Stimulated activated CD8-positive, alpha-beta memory T cell treated with anti-CD3 and anti-CD28 coated beads, Interleukin-15, amount 100 ng/mL, for 48 hours (primary cell): Measurements from ENCODE around the gene SSBP4.

Experiments
- DNase-seq, 2 donors: peaks; one replicate each; pipeline ENCODE4 v3.0.0-alpha.2; 2020; ENCODE audit warnings: low read depth in 2 of 2

Gene SSBP4

DNA sequence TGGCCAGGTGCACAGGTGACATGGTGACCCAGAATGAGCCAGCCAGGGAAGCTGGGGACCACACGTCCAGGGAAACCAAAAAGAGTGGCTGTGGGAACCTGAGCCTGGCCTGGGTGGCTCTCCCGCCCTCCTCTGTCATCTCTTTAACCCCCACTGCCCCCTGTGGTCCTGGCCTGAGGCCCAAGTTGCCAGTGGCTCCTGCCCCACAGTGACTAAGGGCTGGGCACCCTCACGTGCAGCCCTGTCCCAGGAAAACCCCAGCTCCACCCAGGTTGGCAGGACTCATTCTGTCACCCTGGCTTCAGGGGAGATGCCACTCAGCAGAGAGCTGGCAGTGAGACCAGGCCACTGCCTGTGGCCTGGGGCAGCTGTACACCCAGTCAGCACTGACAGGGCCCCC is 49.3 kb downstream of the SSBP4 start:
- no peak for DNase-seq

DNA sequence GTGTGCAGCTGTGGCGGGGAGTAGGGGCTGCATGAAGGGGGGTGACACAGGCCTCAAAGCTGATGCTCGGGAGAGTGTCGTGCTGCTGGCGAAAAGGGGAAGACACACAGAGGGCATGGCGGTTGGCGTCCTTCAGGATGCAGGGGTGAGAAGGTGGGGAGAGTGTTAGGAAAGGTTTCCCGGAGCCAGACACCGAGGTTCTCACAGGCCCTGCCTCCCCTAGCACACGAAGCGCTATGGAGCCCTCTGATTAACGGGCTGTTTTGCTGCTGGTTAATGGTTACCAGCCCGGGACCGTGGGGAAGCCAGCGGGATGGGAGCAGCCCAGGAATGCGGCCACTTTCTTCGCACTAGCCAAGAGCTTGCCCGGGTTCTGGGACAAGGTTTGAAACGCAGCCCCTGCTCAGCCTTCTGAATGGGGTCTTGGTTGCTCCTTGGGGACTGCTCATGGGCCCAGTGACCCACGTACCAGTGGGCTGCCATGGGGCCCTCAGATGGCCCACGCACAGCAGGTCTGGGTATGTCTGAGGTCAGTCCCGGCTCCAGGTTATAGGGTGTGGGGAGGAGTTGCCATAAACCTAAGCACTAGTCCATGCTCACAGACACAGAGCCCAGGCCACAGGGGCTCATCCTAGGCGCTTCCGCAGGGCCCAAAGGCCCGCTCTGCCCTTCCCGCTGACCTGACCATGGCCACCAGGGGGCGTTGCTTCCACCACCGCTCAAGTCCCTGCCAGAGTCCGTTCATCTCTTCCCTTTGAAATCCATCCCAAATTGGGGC is 50.1 kb downstream of the SSBP4 start:
- peak in 1 of 2 donors; percentile 41 for DNase-seq

DNA sequence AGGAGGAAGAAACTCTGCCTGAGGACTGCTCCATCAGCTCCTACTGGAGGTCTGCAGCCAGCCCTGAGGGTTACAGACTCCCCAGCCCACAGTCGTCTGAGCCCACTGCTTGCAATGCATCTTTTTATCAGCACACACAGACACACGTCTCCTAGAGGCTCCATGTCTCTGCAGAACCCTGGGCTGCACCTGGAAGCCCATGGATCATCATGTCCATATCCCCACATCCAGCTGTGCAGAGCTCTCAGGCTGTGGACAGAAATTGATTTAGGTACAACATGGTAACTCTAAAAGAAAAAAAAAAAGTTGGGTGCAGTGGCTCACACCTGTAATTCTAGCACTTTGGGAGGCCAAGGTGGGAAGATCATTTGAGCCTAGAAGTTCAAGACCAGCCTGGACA is 51.6 kb downstream of the SSBP4 start:
- DNase-seq: no peak

DNA sequence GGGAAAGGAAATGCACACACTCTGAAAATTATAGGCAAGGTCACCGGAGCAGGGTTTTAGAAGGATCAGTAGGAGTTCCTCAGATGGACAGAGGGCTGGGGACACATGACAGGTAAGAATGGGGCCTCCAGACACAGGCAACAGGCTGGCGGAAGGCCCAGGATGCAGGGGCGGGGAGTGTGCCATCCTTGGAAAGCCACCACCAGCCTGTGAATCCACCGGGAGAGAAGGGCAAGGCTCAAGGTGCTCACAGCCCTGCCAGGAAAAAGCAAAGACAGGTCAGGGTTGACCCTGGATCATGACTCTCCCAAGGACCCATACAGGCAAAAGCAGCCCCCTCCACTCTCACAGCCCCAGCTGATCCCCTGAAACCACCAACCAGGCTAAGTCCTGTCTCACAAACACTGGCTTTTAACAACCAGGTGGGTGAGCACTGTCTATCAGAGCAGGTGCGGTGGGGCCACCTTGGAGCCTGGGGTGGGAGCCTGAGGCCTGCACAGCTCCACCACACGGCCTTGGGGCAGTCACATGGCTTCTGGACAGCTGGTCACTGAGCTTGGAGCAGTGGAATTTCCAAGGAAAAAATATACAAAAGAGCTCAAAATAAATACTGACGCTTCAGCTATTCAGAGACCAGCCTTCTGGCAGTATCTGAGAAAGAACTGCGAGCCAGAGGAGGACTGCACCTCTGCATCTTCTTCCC is 54.0 kb downstream of the SSBP4 start:
- no peak for DNase-seq

DNA sequence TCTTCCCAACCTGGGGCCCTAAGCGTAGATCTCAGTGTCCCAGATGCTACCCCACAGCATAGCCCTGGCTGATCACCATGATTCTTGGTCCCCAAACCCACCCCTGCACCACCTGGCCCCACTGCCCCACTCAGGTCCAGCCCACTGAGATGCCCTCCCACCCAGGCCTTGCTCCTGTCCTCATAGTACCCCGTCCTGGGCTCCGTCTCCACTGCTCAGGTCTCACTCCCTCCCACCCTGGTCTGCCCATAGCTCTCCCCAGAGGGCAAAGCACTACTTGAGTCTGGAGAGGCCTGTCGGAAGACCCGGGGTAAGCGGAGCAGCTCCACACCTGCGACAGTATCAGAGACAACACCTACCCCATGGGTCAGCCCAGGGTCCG is 54.5 kb downstream of the SSBP4 start:
- no peak for DNase-seq

DNA sequence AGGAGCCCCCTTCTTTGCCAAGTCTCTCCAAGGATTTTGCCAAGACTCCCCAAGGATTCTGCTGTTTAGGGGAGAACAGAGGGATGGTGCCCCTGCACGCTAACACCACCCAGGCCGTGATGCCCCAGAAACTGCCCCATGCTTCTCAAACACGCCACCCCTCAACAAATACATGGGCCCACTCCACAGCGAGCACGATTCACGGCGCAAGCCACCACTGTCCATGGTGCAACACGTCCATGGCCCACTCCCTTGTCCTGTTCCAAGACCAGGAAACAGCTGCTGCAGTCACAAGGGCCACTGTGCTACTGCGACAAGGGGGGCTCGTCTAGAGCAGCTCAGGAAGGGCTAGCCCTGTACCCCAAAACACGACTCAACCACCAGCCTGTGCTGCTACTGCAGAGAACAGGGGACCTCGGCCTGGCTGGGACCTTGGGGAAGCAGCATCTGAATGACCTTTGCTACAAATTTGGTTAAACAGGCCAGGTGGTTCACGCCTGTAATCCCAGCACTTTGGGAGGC is 55.2 kb downstream of the SSBP4 start:
- no peak for DNase-seq

DNA sequence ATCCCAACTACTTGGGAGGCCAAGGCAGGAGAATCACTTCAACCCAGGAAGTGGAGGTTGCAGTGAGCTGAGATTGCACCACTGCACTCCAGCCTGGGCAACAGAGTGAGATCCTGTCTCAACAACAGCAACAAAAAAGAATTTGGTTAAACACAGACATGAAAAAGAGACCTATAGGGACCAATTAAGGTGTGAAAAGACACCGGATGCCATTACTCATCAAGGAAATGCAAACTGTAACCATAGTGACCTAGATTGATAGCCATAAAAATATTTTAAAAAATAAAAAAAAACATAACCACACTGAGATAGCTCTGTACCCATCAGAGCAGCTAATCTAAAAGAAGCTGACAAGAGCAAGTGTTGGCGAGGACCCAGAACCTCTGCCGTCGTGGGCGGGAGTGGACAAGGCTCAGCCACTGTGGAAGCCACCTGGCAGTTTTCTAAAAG is 55.8 kb downstream of the SSBP4 start:
- DNase-seq: no peak

DNA sequence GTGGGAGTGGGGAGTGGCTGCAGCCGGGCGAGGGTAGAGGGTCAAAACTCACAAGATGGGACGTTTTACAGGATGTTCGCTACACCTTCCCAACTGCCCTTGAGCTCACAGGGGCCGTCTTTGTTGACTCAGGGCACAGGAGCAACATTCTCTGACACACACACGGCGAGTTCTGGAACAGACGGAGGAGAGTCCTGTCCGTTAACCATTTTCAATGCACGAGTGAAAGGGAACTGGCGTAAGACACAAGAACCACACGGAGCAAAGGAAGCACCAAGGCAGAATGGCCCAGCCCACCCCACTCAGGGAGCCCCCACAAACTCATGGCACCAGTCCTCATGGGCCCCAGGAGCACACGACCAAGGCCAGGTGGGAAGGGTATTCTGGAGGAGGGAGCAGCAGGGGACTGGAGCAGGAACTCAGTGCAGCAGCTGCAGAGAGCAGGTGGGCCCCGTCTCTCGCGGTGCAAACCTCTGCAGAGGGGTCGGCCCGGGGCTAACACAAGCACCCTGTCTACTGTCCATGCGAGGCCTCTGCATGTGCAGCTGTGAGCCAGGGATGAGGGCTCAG is 56.6 kb downstream of the SSBP4 start:
- DNase-seq: no peak

DNA sequence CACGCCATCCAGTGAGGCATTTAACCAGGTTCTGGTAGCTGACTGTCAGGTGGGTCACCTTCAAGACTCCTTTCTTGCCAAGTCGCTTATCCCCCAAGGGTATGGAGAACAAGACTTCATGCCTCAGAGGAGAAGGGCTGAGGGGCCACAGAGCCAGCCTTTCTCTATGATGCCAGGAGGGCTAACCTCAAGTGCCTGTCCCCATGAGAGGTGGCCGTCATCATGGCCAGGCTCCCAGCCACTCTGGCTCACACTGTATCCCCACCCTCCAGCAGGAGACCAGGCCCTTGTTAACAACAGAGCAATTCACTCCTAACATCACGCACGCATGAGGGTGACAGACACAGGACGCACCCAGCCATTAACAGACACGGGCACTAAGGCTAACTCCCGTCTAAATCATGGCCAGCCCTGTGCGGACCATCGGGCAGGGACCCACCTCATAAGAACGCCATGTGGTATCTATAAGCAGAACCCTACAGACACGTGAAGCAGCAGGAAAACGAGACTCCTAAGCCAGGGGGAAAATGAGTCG is 57.4 kb downstream of the SSBP4 start:
- DNase-seq: no peak

DNA sequence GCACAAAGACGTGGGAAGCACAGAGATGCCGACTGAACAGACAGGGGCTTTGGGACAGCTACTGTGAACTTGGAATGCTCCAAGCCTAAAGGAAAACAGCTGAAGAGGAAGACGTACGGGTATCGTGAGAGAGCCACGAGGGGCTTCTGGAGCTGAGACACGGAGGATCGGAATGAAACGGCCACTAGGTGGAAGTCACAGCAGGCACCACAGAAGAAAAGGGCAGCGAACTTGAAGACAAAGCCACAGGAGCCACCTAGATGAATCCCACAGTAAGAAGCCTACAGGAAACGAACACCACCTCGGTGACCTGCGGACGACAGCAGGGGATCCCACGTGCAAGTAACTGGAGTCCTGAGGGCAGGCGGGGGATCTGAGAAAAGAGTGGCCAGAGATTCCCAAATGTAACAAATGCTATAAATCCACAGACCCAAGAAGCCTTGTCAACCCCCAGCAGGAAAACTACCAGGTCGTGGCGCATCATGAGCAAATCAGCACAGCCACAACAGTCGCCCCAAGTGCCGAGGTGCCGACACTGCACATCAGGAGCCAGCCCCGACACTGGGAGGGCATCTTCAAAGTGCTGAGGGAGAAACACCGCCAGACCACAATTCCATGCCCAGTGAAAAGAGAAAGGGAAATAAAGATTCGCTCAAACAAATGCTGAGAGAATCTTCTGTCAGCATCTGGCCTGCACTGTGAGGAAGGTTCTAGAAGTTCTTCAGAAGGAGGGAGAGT is 58.0 kb downstream of the SSBP4 start:
- DNase-seq: no peak

DNA sequence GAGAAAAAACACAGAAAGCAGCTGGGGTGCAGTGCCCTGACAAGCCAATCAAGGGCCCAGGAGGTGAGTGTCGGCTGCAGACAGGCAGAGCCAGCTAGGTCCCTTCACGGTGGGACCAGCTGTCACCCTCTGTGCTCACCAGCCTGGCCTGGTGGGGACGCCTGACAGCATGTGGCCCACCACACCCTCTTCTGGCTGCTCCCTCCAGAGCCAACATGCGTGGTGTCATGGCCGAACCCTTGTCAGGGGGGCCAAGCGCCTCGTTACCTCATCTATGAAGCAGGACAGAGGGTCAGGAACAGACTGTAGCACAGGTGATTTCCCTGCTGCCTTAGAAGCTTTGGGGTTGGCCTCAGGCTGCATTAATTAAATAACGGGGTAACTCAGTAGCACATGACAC is 58.8 kb downstream of the SSBP4 start:
- DNase-seq: no peak

DNA sequence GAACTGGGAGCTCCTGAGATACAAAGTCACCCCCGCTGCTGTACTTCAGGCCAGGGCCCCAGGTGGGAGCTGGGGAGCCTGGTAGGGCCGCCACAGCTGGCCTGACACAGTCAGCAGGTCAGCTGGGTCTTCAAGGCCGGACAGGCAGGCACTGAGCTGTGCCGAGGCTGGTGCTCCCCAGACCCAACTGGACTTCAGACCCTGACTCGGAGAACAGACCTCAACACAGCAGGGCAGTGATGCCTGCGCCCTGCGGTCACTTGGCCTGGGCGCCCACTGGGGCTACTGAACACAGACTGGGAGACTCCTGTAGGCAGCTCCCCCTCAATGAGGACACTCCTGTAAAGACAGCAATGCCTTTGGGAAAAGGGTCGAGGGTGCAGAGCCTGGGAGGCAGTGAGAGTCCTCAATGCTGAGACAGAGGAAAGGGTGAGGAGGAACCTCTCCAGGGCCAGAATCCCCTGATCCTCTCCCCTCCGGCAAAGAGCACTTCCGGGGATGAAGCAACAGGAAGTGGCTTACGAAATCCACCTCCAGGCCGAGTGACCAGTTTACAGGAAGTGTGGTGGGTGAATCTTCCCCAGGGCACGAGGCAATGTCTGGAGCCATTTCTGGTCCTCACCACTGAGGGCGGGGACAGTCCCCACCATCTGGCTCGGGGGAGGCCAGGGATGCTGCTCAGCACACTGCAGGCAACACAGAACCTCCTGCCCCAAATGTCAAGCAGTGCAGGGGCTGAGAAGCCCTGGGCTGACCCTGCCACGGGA is 59.5 kb downstream of the SSBP4 start:
- DNase-seq: peak; percentile 75 to 79

DNA sequence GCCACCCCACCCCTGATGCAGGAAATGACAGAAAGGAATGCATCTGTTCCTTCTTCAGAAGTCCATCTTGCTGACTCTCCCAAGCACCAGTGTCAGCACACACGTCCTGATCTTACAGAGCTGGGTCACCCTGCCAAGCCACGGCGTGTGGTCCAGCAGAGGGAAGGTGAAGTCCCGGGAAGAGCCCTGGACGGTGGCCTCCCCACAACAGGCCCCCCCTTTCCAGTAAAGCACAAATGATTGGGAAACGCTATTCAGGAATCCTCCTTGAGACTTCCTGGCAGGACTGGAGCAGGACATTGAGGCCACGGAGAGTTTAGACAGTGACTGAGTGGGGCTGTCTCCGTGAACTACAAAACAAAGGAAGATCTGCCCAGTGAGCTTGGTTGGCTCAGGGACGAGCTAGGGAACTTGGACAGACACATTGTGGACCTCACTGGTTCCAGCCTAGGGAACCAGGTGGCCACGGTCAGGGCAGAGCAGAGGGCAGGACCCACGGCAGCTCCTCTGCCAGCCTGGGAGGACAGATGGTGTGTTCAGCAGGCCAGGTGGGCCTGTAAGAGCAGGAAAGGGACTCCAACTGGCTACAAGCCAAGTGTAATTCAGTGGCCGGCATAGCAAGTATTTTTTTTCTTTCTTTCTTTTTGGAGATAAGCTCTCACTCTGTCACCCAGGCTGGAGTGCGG is 61.0 kb downstream of the SSBP4 start:
- DNase-seq: no peak

DNA sequence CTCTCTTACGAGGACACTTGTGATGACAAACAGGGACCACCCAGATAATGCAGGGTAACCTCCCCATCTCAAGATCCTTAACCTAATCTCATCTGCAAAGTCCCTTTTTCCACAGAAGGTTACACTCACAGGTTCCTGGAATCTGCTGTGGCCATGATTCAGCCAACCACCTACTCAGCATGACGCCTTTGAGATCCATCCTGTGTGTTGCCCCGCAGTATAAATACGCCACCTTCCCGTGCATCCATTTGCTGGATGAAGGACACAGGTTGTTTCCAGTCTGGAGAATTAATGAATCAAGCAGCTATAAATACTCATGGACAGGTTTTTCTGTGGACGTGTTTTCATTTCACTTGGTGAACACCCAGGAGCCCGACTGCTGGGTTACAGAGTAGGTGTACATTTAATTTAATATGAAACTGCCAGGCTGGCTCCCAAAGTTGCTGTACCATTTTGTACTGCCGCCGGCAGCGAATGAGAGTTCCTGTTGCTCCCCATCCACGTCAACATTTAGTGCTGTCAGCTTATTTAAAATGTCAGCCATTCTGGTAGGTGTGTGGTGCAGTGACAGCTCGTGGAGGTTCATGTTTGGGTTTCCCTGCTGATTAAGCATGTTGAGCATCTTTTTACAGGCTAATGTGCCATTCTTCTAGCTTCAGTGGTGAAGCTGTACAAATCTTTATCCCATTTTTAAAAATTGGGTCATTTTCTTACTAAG is 62.5 kb downstream of the SSBP4 start:
- DNase-seq: no peak

DNA sequence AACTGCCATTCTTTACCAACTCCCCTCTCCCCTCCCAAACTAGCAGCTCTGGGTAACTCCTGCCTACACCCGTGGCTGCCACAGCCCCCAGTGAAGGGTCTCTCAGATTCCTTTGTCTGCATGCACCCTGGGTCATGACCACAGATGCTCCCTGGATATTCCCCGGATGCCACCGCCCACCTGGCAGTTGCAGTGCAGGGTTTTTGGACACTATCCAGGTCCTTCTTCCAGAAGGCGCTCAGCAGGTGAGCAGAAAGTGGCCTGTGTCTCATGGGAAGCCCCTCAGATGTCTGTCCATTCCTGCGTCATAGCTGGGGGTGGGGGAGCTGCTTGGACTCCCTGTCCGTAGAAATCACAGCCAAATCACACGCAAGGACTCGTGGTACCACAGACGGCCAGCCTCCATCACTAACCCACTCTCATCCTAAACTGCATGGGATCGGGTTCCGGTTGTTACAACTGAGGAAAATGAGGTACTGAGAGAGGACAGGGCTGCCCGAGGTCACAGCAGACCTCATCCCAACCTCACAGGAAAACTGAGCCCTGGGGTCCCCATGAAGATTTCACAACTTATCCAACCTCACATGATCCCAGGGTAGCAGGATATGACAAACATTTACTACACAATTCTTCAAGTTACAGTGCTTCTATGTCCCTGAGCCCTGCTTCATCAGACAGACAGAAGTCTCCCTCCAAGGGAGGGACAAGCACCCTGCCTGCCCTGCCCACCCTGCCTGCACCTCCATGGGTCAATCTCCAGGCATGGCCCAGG is 64.1 kb downstream of the SSBP4 start:
- no peak for DNase-seq
